GM19099 (cell line): ENCODE measurements around the gene GNAS.

Source experiments
- POLR2A ChIP-seq: IDR thresholded peaks from 3 replicates; pipeline ENCODE4 v1.6.1; 2011; ENCODE audit warnings: low read depth; ENCODE audit not compliant: insufficient read length; ENCODE audit errors: extremely low read depth

The GNAS gene

GRCh38 chr20:58840816-58841538 lies 11.5 kb upstream of the GNAS start:
- TF ChIP-seq POLR2A = no peak

- no peak for TF ChIP-seq POLR2A
Observed at GRCh38 chr20:58841539-58842264, 10.8 kb upstream of the GNAS start.

GRCh38 chr20:58842276-58842675 lies 10.2 kb upstream of the GNAS start:
- no peak for TF ChIP-seq POLR2A

GRCh38 chr20:58843128-58843556 lies 9.4 kb upstream of the GNAS start:
- no peak for TF ChIP-seq POLR2A

- TF ChIP-seq POLR2A = no peak
Observed at GRCh38 chr20:58845706-58846105, 6.8 kb upstream of the GNAS start.

GRCh38 chr20:58847463-58847862 lies 5.1 kb upstream of the GNAS start:
- no peak for TF ChIP-seq POLR2A

- peak; percentile 55 for TF ChIP-seq POLR2A
Observed at GRCh38 chr20:58850693-58851174, 1.8 kb upstream of the GNAS start, which contains the start of gene GNAS-AS1. Gene GNAS-AS1, minus strand, starts transcription at chr20:58850902.

- no peak for TF ChIP-seq POLR2A
Observed at GRCh38 chr20:58851221-58851968, 1.1 kb upstream of the GNAS start.

GRCh38 chr20:58851969-58852458 lies 502 bp upstream of the GNAS start:
- no peak for TF ChIP-seq POLR2A

- TF ChIP-seq POLR2A = no peak
Observed at GRCh38 chr20:58853466-58853865, 950 bp downstream of the GNAS start.

GRCh38 chr20:58853976-58854637 lies 1.6 kb downstream of the GNAS start:
- no peak for TF ChIP-seq POLR2A

- TF ChIP-seq POLR2A = no peak
Observed at GRCh38 chr20:58854638-58855471, 2.3 kb downstream of the GNAS start.

GRCh38 chr20:58855506-58856389 lies 3.2 kb downstream of the GNAS start:
- TF ChIP-seq POLR2A = no peak
